Astrocyte of the cerebellum (primary cell): Measurements from ENCODE around the gene SUFU.
A peak's percentile ranks its signal among the peaks of the same experiment; 100 is the strongest.

Experiments
- DNase-seq: peaks from one replicate; pipeline ENCODE4 v3.0.0-alpha.2; 2011; ENCODE audit warnings: low read depth
- H3K4me3 ChIP-seq: 2 replicates; pipeline ENCODE4 v1.5.1; 2011; ENCODE audit warnings: mild to moderate bottlenecking, low read depth, low read length, moderate library complexity
- CTCF ChIP-seq: IDR thresholded peaks from 2 replicates; pipeline ENCODE4 v1.5.1; 2012; ENCODE audit warnings: low read length, low read depth, moderate library complexity, mild to moderate bottlenecking; ENCODE audit errors: missing control alignments
- in situ Hi-C: cut with HindIII; loops from 2 replicates; pipeline ENCODE4 v1.10.0; 2017; ENCODE audit warnings: low sequenced_read_pairs

Gene SUFU

GRCh38 chr10:102537367-102537766, 33.6 kb downstream of the SUFU start:
- TF ChIP-seq CTCF: no peak
- no peak overlapping the region for H3K4me3 ChIP-seq
- in situ Hi-C loops: no loop called here
- DNase-seq: no peak

- H3K4me3 ChIP-seq: no peak overlapping the region
- no peak for TF ChIP-seq CTCF
- DNase-seq: no peak
- in situ Hi-C loops: no loop called here
Observed at GRCh38 chr10:102537948-102538347, 34.2 kb downstream of the SUFU start.

GRCh38 chr10:102538811-102539210, 35.0 kb downstream of the SUFU start:
- in situ Hi-C loops: no loop called here
- no peak overlapping the region for H3K4me3 ChIP-seq
- DNase-seq: no peak
- no peak for TF ChIP-seq CTCF

GRCh38 chr10:102540023-102540422, 36.3 kb downstream of the SUFU start:
- TF ChIP-seq CTCF: peak; percentile 56
- no peak overlapping the region for H3K4me3 ChIP-seq
- DNase-seq: peak; percentile 23
- in situ Hi-C loops: no loop called here

- no peak for DNase-seq
- in situ Hi-C loops: no loop called here
- H3K4me3 ChIP-seq: no peak overlapping the region
- no peak for TF ChIP-seq CTCF
Observed at GRCh38 chr10:102542800-102543418, 39.1 kb downstream of the SUFU start.

- no peak for DNase-seq
- in situ Hi-C loops: no loop called here
- no peak overlapping the region for H3K4me3 ChIP-seq
- TF ChIP-seq CTCF: no peak
Observed at GRCh38 chr10:102545265-102545871, 41.6 kb downstream of the SUFU start.
